SK-N-SH (cell line): ENCODE measurements around the gene GNPTAB. TPM values are rescaled to one million over a fixed set of nuclear protein-coding genes. Genes with fewer than 3 reads are reported as not detected.

Source experiments
- CTCF ChIA-PET: fragments of 300-600, 350-600 bp; formaldehyde crosslinking; extraction: SDS; loops from one replicate; lab custom pipeline; 2021; lab: Yijun Ruan, JAX
- POLR2A ChIA-PET: fragments of 350-600 bp; sonication (Branson Sonifier 250); formaldehyde crosslinking; extraction: SDS; loops from one replicate; lab custom pipeline; 2020; ENCODE audit warnings: antibody characterized with exemption, inconsistent platforms; lab: Yijun Ruan, JAX
- DNase-seq: peaks from one replicate; pipeline ENCODE4 v3.0.0; 2012
- H2AFZ ChIP-seq: fragments of 200-600 bp; sonication (generic); 2 replicates; pipeline ENCODE4 v1.8.1; 2016; ENCODE audit warnings: antibody characterized with exemption, mild to moderate bottlenecking, low read depth
- H3F3A ChIP-seq: fragments of 200-600 bp; sonication (generic); replicated peaks from 2 replicates; pipeline ENCODE3; 2016; ENCODE audit warnings: antibody characterized with exemption, mild to moderate bottlenecking; ENCODE audit not compliant: insufficient read depth
- H3K27ac ChIP-seq, 2 experiments: fragments of 200-500 bp in 1 of 2; fragments of 200-600 bp in 1 of 2; sonication (Bioruptor generic) in 1 of 2; sonication (generic), shearing (Covaris generic) in 1 of 2; 2 replicates each; pipeline versions ENCODE4 v1.5.1 to v1.6.1; 2014 to 2016; ENCODE audit warnings: low read depth in 2 of 2, inconsistent platforms in 1 of 2, low read length in 1 of 2, mild to moderate bottlenecking in 1 of 2, mixed read lengths in 1 of 2
- H3K27me3 ChIP-seq: fragments of 200-600 bp; sonication (generic), shearing (Covaris generic); 2 replicates; pipeline ENCODE4 v1.6.1; 2016; ENCODE audit warnings: mixed run types; ENCODE audit not compliant: insufficient read depth
- H3K36me3 ChIP-seq, 2 experiments: fragments of 200-500 bp in 1 of 2; fragments of 200-600 bp in 1 of 2; sonication (Bioruptor generic) in 1 of 2; sonication (generic) in 1 of 2; replicated peaks in 1 of 2; 2 replicates each; pipeline versions ENCODE3 to v1.5.1; 2014 to 2016; ENCODE audit warnings: low read length in 1 of 2, mild to moderate bottlenecking in 1 of 2; ENCODE audit not compliant: insufficient read depth in 2 of 2, control insufficient read depth in 1 of 2
- H3K4me1 ChIP-seq, 2 experiments: fragments of 200-500 bp in 1 of 2; fragments of 200-600 bp in 1 of 2; sonication (Bioruptor generic) in 1 of 2; sonication (generic), shearing (Covaris generic) in 1 of 2; 2 replicates each; pipeline versions ENCODE4 v1.5.1 to v1.6.1; 2014 to 2016; ENCODE audit warnings: low read depth in 1 of 2, low read length in 1 of 2, mixed run types in 1 of 2; ENCODE audit not compliant: insufficient read depth in 2 of 2, control insufficient read depth in 1 of 2
- H3K4me2 ChIP-seq: fragments of 200-600 bp; sonication (generic), shearing (Covaris generic); 2 replicates; pipeline ENCODE4 v1.6.1; 2017; ENCODE audit warnings: mixed run types
- H3K4me3 ChIP-seq, 2 experiments: fragments of 200-500 bp in 1 of 2; fragments of 200-600 bp in 1 of 2; sonication (Bioruptor generic) in 1 of 2; sonication (generic), shearing (Covaris generic) in 1 of 2; 2 replicates each; pipeline versions ENCODE4 v1.5.1 to v1.8.1; 2014 to 2016; ENCODE audit warnings: low read depth in 2 of 2, inconsistent platforms in 1 of 2, low read length in 1 of 2, mild to moderate bottlenecking in 1 of 2, mixed read lengths in 1 of 2, moderate library complexity in 1 of 2
- H3K79me2 ChIP-seq: fragments of 200-600 bp; sonication (generic); 2 replicates; pipeline ENCODE4 v1.8.1; 2017; ENCODE audit warnings: mild to moderate bottlenecking; ENCODE audit not compliant: insufficient read depth
- H3K9ac ChIP-seq: fragments of 200-600 bp; sonication (generic); 2 replicates; pipeline ENCODE4 v1.6.1; 2017; ENCODE audit warnings: mixed run types
- H3K9me2 ChIP-seq: fragments of 200-600 bp; sonication (generic); 2 replicates; pipeline ENCODE4 v1.6.1; 2017; ENCODE audit warnings: mixed run types
- H3K9me3 ChIP-seq: fragments of 200-600 bp; sonication (generic); 2 replicates; pipeline ENCODE4 v1.6.1; 2017; ENCODE audit warnings: mixed run types, mild to moderate bottlenecking, moderate library complexity
- H4K20me1 ChIP-seq: fragments of 200-600 bp; sonication (generic); 2 replicates; pipeline ENCODE4 v1.6.1; 2017; ENCODE audit warnings: mild to moderate bottlenecking, mixed run types; ENCODE audit not compliant: insufficient read depth
- ELF1 ChIP-seq: IDR thresholded peaks from 2 replicates; pipeline ENCODE4 v1.4.0; 2012
- EP300 ChIP-seq, 2 experiments: IDR thresholded peaks; 2 replicates each; pipeline versions ENCODE4 v1.4.0 to v1.6.1; 2012; ENCODE audit warnings: borderline replicate concordance in 1 of 2, low read depth in 1 of 2, low read length in 1 of 2
- EZH2phosphoT487 ChIP-seq: fragments of 200-600 bp; sonication (generic); IDR thresholded peaks from 2 replicates; pipeline ENCODE4 v1.6.1; 2017; ENCODE audit warnings: low read depth, mixed run types, mild to moderate bottlenecking, antibody characterized with exemption, moderate library complexity, borderline replicate concordance
- FOSL2 ChIP-seq: IDR thresholded peaks from 2 replicates; pipeline ENCODE4 v1.4.0; 2012; ENCODE audit warnings: low read depth, mild to moderate bottlenecking, moderate library complexity, borderline replicate concordance
- FOXM1 ChIP-seq: IDR thresholded peaks from 2 replicates; pipeline ENCODE4 v1.4.0; 2012; ENCODE audit warnings: low read depth, mild to moderate bottlenecking
- GABPA ChIP-seq: IDR thresholded peaks from 2 replicates; pipeline ENCODE4 v1.4.0; 2012; ENCODE audit warnings: low read depth, mild to moderate bottlenecking
- GATA2 ChIP-seq: sonication (generic); formaldehyde crosslinking; IDR thresholded peaks from 2 replicates; pipeline ENCODE4 v1.5.0; 2020; ENCODE audit warnings: mild to moderate bottlenecking, missing genetic modification reagents
- JUND ChIP-seq: IDR thresholded peaks from 2 replicates; pipeline ENCODE4 v1.4.0; 2012
- MEF2A ChIP-seq: IDR thresholded peaks from 2 replicates; pipeline ENCODE4 v1.4.0; 2012; ENCODE audit warnings: low read depth, borderline replicate concordance
- NRF1 ChIP-seq: IDR thresholded peaks from 2 replicates; pipeline ENCODE4 v1.6.1; 2012; ENCODE audit warnings: low read depth, mild to moderate bottlenecking, low read length
- POLR2AphosphoS5 ChIP-seq: IDR thresholded peaks from 2 replicates; pipeline ENCODE4 v1.6.1; 2012; ENCODE audit warnings: low read depth, low read length
- RAD21 ChIP-seq: IDR thresholded peaks from 2 replicates; pipeline ENCODE4 v1.6.1; 2012; ENCODE audit warnings: mild to moderate bottlenecking, low read length
- RCOR1 ChIP-seq: fragments of 150-350 bp; IDR thresholded peaks from 2 replicates; pipeline ENCODE4 v1.6.1; 2017; ENCODE audit warnings: antibody characterized with exemption, low read length
- RXRA ChIP-seq: IDR thresholded peaks from 2 replicates; pipeline ENCODE4 v1.4.0; 2012; ENCODE audit warnings: low read depth, mild to moderate bottlenecking, borderline replicate concordance
- SIN3A ChIP-seq: IDR thresholded peaks from 2 replicates; pipeline ENCODE4 v1.6.1; 2012; ENCODE audit warnings: low read depth, mild to moderate bottlenecking, low read length, moderate library complexity, borderline replicate concordance
- SMC3 ChIP-seq: IDR thresholded peaks from 2 replicates; pipeline ENCODE4 v1.6.1; 2012; ENCODE audit warnings: low read depth, low read length, improper control_type of control experiment
- TAF1 ChIP-seq: IDR thresholded peaks from 2 replicates; pipeline ENCODE4 v1.6.1; 2012; ENCODE audit warnings: low read depth, mild to moderate bottlenecking, low read length, moderate library complexity, borderline replicate concordance
- TEAD4 ChIP-seq: IDR thresholded peaks from 2 replicates; pipeline ENCODE4 v1.4.0; 2012; ENCODE audit warnings: mild to moderate bottlenecking, borderline replicate concordance; ENCODE audit not compliant: insufficient read depth
- YY1 ChIP-seq: IDR thresholded peaks from 2 replicates; pipeline ENCODE4 v1.4.0; 2012; ENCODE audit warnings: low read depth, mild to moderate bottlenecking
- WGBS: methylation state at CpG from one replicate; pipeline ENCODE4 v1.1.6; 2017; ENCODE audit warnings: low lambda C conversion rate; 5-methylcytosine and 5-hydroxymethylcytosine counted together
- polyA plus RNA-seq, 3 experiments: library from polyadenylated mRNA; depleted of rRNA; stranded (reverse); fragments of >200 nt; gene quantifications; 2 replicates each; pipeline ENCODE4 v1.2.3, GENCODE V29; 2012
- TF ChIP-seq, protein P1 (sequence below): fragments of 200-600 bp; sonication (generic); IDR thresholded peaks from 2 replicates; pipeline ENCODE4 v1.6.1; 2017; ENCODE audit warnings: antibody characterized with exemption, mild to moderate bottlenecking, moderate library complexity
- TF ChIP-seq, protein P2 (sequence below): IDR thresholded peaks from 2 replicates; pipeline ENCODE4 v1.4.0; 2012; ENCODE audit warnings: low read depth, borderline replicate concordance
- TF ChIP-seq, protein P3 (sequence below): IDR thresholded peaks from 2 replicates; pipeline ENCODE4; 2012

GNPTAB gene
- polyA plus RNA-seq, 1 of the 3 experiments (the other 2 are of a cell fraction), result 18.8 TPM

DNA sequence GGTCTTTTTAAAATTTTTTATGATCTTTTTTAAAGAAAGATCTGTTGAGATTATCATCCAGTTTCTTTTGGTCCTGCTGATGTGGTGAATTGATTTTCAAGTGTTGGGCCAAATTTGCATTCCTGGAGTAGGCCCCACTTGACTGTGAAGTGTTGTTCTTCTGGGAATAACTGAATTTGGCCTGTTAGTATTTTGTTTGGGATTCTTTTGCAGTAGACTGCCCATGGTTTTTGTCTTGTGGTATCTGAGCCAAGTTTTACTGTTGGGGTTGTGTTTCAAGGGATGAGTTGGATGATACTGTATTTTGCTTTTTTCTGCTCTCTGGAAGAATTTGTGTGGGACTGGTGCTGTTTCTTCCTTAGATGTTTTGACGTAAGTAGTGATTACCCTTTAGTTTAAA is 87.5 kb downstream of the GNPTAB start:
- ChIA-PET CTCF (interaction anchor here (0.5 to 1.4 kb wide), 2 partner anchors 8 to 319 kb away, joined by 3 read pairs; no protein-coding TSS in a partner anchor), POLR2A (no interaction called here)
- no peaks in the 10 kb centered on the region for H3K9me3 ChIP-seq

DNA sequence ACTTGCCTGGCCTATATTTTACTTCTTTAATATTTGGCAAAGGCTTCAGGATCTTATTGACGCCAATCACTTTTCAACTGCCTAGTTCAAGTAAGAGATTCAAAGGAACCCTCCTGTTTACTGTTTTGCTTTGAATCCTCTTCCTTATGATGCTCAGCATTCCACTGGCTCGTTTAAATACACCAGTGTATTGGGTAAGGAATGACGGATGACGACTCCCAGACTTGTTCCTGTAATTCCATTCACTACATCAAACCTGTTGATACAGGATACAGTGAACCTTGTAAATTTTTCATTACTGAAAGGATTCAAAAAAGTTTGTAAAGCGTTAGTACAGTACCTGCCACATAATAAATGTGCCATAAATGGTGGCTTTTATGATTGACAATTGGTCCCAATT is 89.8 kb downstream of the GNPTAB start:
- H3F3A ChIP-seq, result peaks cover 5% of the 10 kb centered on the region
- H3K4me3 ChIP-seq, result no peak overlapping the region
- ChIA-PET CTCF (no interaction called here), POLR2A (no interaction called here)
- H3K27ac ChIP-seq, result no peak overlapping the region
- no peak overlapping the region for H2AFZ ChIP-seq
- WGBS, result 83% methylated on average over 5 of the region's 5 CpGs
- H3K27me3 ChIP-seq, result no peaks in the 10 kb centered on the region
- H3K79me2 ChIP-seq, result no peaks in the 10 kb centered on the region
- H3K9me2 ChIP-seq, result no peaks in the 10 kb centered on the region
- DNase-seq, result no peak
- H4K20me1 ChIP-seq, result no peaks in the 10 kb centered on the region
- H3K4me1 ChIP-seq, result peaks cover 0 to 3% of the 10 kb centered on the region in 2 experiments; a peak in 1 of 4 replicates
- H3K36me3 ChIP-seq, result peaks cover 8 to 9% of the 10 kb centered on the region in 2 experiments
- H3K9me3 ChIP-seq, result no peaks in the 10 kb centered on the region
- no peak overlapping the region for H3K9ac ChIP-seq
- H3K4me2 ChIP-seq, result no peak overlapping the region
- TF ChIP-seq, protein P1, sequence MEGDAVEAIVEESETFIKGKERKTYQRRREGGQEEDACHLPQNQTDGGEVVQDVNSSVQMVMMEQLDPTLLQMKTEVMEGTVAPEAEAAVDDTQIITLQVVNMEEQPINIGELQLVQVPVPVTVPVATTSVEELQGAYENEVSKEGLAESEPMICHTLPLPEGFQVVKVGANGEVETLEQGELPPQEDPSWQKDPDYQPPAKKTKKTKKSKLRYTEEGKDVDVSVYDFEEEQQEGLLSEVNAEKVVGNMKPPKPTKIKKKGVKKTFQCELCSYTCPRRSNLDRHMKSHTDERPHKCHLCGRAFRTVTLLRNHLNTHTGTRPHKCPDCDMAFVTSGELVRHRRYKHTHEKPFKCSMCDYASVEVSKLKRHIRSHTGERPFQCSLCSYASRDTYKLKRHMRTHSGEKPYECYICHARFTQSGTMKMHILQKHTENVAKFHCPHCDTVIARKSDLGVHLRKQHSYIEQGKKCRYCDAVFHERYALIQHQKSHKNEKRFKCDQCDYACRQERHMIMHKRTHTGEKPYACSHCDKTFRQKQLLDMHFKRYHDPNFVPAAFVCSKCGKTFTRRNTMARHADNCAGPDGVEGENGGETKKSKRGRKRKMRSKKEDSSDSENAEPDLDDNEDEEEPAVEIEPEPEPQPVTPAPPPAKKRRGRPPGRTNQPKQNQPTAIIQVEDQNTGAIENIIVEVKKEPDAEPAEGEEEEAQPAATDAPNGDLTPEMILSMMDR, result no peak
- no peak for TF ChIP-seq ELF1
- TF ChIP-seq GABPA, result no peak
- TF ChIP-seq, protein P2, sequence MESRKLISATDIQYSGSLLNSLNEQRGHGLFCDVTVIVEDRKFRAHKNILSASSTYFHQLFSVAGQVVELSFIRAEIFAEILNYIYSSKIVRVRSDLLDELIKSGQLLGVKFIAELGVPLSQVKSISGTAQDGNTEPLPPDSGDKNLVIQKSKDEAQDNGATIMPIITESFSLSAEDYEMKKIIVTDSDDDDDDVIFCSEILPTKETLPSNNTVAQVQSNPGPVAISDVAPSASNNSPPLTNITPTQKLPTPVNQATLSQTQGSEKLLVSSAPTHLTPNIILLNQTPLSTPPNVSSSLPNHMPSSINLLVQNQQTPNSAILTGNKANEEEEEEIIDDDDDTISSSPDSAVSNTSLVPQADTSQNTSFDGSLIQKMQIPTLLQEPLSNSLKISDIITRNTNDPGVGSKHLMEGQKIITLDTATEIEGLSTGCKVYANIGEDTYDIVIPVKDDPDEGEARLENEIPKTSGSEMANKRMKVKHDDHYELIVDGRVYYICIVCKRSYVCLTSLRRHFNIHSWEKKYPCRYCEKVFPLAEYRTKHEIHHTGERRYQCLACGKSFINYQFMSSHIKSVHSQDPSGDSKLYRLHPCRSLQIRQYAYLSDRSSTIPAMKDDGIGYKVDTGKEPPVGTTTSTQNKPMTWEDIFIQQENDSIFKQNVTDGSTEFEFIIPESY, result no peak
- TF ChIP-seq RCOR1, result no peak
- TF ChIP-seq FOSL2, result no peak
- TF ChIP-seq YY1, result no peak
- no peak for TF ChIP-seq RXRA
- TF ChIP-seq EZH2phosphoT487, result no peak
- TF ChIP-seq TAF1, result no peak
- no peak for TF ChIP-seq RAD21
- TF ChIP-seq EP300 (IDR thresholded peaks at IDR 0.05; ENCODE audit: borderline replicate concordance in 1 of 2, low read depth in 1 of 2, low read length in 1 of 2), result no peak
- TF ChIP-seq JUND, result no peak
- TF ChIP-seq TEAD4, result no peak
- TF ChIP-seq SMC3, result no peak
- TF ChIP-seq FOXM1, result no peak
- TF ChIP-seq POLR2AphosphoS5, result no peak

More for the DNA sequence above, 87.5 kb downstream of the GNPTAB start:
- Histone ChIP-seq H3F3A (no peaks in the 10 kb centered on the region), H3K36me3 (peaks cover 13 to 18% of the 10 kb centered on the region in 2 experiments), H3K27me3 (no peaks in the 10 kb centered on the region), H3K4me1 (peaks cover 0 to 7% of the 10 kb centered on the region in 2 experiments; a peak in 2 of 4 replicates), H3K9me2 (no peaks in the 10 kb centered on the region), H3K4me2 (no peak overlapping the region), H3K4me3 (no peak overlapping the region), H3K9ac (no peak overlapping the region), H2AFZ (no peak overlapping the region), H4K20me1 (no peaks in the 10 kb centered on the region), H3K27ac (no peak overlapping the region), H3K79me2 (no peaks in the 10 kb centered on the region)
- TF ChIP-seq SIN3A, result no peak
- no peak for TF ChIP-seq GATA2
- TF ChIP-seq RAD21, result no peak
- TF ChIP-seq, protein P3, sequence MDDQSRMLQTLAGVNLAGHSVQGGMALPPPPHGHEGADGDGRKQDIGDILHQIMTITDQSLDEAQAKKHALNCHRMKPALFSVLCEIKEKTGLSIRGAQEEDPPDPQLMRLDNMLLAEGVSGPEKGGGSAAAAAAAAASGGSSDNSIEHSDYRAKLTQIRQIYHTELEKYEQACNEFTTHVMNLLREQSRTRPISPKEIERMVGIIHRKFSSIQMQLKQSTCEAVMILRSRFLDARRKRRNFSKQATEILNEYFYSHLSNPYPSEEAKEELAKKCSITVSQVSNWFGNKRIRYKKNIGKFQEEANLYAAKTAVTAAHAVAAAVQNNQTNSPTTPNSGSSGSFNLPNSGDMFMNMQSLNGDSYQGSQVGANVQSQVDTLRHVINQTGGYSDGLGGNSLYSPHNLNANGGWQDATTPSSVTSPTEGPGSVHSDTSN, result no peak
- TF ChIP-seq JUND, result no peak
- TF ChIP-seq NRF1, result no peak
- no peak for TF ChIP-seq MEF2A
- TF ChIP-seq POLR2AphosphoS5, result no peak
- no peak for TF ChIP-seq ELF1
- no peak for DNase-seq
- 96% methylated on average over 1 of the region's 1 CpG for WGBS
